ENCODE data around the gene WDR72.

DNA sequence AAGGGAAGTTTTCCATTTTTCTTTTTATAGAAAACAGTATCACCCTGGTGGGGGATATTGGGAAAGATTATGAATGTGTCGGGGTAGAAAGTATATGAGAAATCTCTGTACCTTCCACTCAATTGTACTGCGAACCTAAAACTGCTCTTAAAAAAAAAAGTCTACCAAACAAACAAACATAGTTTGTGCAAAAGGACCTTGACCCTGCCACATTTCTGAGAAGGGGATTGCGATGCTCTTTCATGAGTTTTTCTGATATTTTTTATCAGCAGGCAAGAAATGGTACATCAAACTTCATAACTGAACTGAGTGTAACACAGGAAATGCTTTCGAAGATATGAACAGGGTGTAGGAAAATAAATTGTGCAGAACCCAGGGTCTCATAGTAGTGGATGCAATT is 286.0 kb downstream of the WDR72 start:
- TF ChIP-seq CTCF (IDR thresholded peaks at IDR 0.05) (no peak), EP300 (IDR thresholded peaks at IDR 0.05) (no peak)
